Spleen (tissue), 7 donors: ENCODE measurements around the gene LMBR1.

Experiments used
- CTCF ChIP-seq, 11 experiments: fragments of 200-600 bp in 7 of 11; fragments of 450-650 bp in 4 of 11; sonication (generic) in 4 of 11; IDR thresholded peaks in 8 of 11; conservative IDR thresholded peaks in 3 of 11; 1 replicate in 7 of 11; 2 replicates in 4 of 11; pipeline versions ENCODE4 v1.4.0 to v1.8.0; 2016 to 2021; ENCODE audit warnings: antibody characterized with exemption in 11 of 11, inconsistent platforms in 4 of 11, mild to moderate bottlenecking in 1 of 11
- POLR2A ChIP-seq, 3 donors: fragments of 450-650 bp; IDR thresholded peaks; one replicate each; pipeline ENCODE4 v1.5.1; 2017; ENCODE audit warnings: antibody characterized with exemption in 3 of 3, mild to moderate bottlenecking in 1 of 3
- POLR2AphosphoS5 ChIP-seq, 3 donors: sonication (generic); formaldehyde crosslinking; IDR thresholded peaks; one replicate each; pipeline ENCODE4 v1.5.1; 2017; ENCODE audit warnings: antibody characterized with exemption in 3 of 3
- donor health status: DM: no; HTN: no; CAD: no; lungs with moderate emphysema.
- donor health status: DM: no; HTN: no; CAD: no.
- donor health status: DM: no; HTN: no; CAD: no.

DNA sequence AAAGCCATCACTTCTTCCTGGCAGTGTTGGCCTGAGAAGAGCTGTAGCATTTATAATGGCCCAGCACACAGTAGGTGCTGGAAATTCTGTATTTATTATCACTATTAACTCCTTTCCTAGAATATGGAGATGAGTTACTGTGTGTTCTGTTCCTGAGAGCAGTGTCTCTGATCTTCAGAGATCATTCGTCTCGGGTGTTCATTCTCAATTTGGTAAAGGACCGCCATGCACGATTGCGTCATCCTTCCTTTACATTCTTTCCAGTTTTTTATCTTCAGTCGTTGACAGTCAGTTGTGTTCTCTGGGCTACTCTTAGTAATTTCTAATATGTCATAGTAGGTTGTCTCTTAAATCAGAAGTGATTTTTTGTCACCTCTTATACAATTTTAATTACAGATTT lies 233.8 kb downstream of the LMBR1 start:
- TF ChIP-seq CTCF (IDR thresholded peaks at IDR 0.05 in 8 of 11, conservative IDR thresholded peaks at IDR 0.05 in 3 of 11): no peak
- TF ChIP-seq POLR2A (IDR thresholded peaks at IDR 0.05): no peak
- TF ChIP-seq POLR2AphosphoS5 (IDR thresholded peaks at IDR 0.05): no peak
